Erythroblast (primary cell): ENCODE measurements around the gene ABHD4.

Experiments
- GATA1 ChIP-seq: IDR thresholded peaks from 2 replicates; pipeline ENCODE4 v1.6.1; 2011; ENCODE audit warnings: low read depth, mild to moderate bottlenecking, control low read depth, low read length, moderate library complexity
- POLR2A ChIP-seq: IDR thresholded peaks from 2 replicates; pipeline ENCODE4 v1.6.1; 2011; ENCODE audit warnings: mild to moderate bottlenecking, low read length

- TF ChIP-seq POLR2A, result no peak
- no peak for TF ChIP-seq GATA1
Measured at GRCh38 chr14:22572562-22573058, 25.5 kb upstream of the ABHD4 start.
